ENCODE data around the gene ITGAX.

DNA sequence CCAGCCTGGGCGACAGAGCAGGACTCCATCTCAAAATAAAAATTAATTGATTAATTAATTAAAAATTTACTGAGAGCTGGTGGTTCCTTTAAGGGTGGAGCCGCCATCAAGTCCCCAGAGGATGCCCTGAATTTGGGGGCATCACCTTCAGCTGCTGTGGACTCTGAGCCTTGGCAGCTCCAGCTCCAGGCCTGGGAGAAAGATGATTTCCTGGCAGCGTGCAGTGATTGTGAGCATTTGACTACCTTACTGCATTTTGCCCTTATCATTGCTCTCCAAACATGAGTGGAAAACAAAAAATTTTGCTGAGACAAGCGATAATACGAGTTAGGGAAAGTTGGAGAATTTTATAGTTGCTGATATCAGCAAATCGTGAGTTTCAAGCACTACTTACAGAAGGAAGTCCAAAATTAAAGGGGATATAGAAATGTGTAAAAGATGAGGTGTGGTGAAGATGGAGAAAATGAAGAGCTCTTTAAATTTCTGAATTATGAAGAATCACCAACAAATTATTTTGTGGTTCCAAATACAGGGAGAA, 35.6 kb downstream of the ITGAX start:
- TF ChIP-seq, protein P1, sequence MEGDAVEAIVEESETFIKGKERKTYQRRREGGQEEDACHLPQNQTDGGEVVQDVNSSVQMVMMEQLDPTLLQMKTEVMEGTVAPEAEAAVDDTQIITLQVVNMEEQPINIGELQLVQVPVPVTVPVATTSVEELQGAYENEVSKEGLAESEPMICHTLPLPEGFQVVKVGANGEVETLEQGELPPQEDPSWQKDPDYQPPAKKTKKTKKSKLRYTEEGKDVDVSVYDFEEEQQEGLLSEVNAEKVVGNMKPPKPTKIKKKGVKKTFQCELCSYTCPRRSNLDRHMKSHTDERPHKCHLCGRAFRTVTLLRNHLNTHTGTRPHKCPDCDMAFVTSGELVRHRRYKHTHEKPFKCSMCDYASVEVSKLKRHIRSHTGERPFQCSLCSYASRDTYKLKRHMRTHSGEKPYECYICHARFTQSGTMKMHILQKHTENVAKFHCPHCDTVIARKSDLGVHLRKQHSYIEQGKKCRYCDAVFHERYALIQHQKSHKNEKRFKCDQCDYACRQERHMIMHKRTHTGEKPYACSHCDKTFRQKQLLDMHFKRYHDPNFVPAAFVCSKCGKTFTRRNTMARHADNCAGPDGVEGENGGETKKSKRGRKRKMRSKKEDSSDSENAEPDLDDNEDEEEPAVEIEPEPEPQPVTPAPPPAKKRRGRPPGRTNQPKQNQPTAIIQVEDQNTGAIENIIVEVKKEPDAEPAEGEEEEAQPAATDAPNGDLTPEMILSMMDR (IDR thresholded peaks at IDR 0.05) = no peak
- TF ChIP-seq POLR2A (IDR thresholded peaks at IDR 0.05) = no peak
